Measurements from ENCODE around the gene CLIP1. TPM values are rescaled to one million over a fixed set of nuclear protein-coding genes. Genes with fewer than 3 reads are reported as not detected.

The CLIP1 gene
- total and polyA plus RNA-seq, 2 of the 13 experiments (the other 11 are each of a cell fraction or from before 2014, with no cell fraction given): 28.9 to 43.7 TPM

GRCh38 chr12:122225683-122226365, 196.6 kb downstream of the CLIP1 start, which contains the start of gene DIABLO (continued):
- no peak for TF ChIP-seq ZBTB46 (CRISPR knock-in tag; IDR thresholded peaks at IDR 0.05; ENCODE audit: borderline replicate concordance)
- peak; percentile 89; the same call in 1 of the 2 replicates for TF ChIP-seq ZNF280B (CRISPR knock-in tag; IDR thresholded peaks at IDR 0.05; ENCODE audit: borderline replicate concordance)
- peak; percentile 71; the same call in 1 of the 2 replicates for TF ChIP-seq ZFX (CRISPR knock-in tag; IDR thresholded peaks at IDR 0.05; ENCODE audit: low read depth)
- peak; percentile 84; the same call in 1 of the 2 replicates for TF ChIP-seq ZNF350 (CRISPR knock-in tag; IDR thresholded peaks at IDR 0.05; ENCODE audit: borderline replicate concordance, low read depth)
- no peak for TF ChIP-seq PCBP1 (IDR thresholded peaks at IDR 0.05; ENCODE audit: borderline replicate concordance, low read depth, low read length)
- TF ChIP-seq, protein P1, sequence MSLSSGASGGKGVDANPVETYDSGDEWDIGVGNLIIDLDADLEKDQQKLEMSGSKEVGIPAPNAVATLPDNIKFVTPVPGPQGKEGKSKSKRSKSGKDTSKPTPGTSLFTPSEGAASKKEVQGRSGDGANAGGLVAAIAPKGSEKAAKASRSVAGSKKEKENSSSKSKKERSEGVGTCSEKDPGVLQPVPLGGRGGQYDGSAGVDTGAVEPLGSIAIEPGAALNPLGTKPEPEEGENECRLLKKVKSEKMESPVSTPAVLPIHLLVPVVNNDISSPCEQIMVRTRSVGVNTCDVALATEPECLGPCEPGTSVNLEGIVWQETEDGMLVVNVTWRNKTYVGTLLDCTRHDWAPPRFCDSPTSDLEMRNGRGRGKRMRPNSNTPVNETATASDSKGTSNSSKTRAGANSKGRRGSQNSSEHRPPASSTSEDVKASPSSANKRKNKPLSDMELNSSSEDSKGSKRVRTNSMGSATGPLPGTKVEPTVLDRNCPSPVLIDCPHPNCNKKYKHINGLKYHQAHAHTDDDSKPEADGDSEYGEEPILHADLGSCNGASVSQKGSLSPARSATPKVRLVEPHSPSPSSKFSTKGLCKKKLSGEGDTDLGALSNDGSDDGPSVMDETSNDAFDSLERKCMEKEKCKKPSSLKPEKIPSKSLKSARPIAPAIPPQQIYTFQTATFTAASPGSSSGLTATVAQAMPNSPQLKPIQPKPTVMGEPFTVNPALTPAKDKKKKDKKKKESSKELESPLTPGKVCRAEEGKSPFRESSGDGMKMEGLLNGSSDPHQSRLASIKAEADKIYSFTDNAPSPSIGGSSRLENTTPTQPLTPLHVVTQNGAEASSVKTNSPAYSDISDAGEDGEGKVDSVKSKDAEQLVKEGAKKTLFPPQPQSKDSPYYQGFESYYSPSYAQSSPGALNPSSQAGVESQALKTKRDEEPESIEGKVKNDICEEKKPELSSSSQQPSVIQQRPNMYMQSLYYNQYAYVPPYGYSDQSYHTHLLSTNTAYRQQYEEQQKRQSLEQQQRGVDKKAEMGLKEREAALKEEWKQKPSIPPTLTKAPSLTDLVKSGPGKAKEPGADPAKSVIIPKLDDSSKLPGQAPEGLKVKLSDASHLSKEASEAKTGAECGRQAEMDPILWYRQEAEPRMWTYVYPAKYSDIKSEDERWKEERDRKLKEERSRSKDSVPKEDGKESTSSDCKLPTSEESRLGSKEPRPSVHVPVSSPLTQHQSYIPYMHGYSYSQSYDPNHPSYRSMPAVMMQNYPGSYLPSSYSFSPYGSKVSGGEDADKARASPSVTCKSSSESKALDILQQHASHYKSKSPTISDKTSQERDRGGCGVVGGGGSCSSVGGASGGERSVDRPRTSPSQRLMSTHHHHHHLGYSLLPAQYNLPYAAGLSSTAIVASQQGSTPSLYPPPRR (CRISPR knock-in tag; IDR thresholded peaks at IDR 0.05; ENCODE audit: borderline replicate concordance): peak; percentile 43; the same call in 1 of the 2 replicates
- 0 out of 2 replicates have a peak, but pooled peaks have one; percentile 72 for TF ChIP-seq IRF2 (CRISPR knock-in tag; IDR thresholded peaks at IDR 0.05)
- peak; percentile 54 for TF ChIP-seq MED1 (CRISPR knock-in tag; IDR thresholded peaks at IDR 0.05)
- peak; percentile 73; the same call in 1 of the 2 replicates for TF ChIP-seq POLR2AphosphoS2 (IDR thresholded peaks at IDR 0.05; ENCODE audit: low read depth, low read length)
- TF ChIP-seq BHLHE40 (IDR thresholded peaks at IDR 0.05; ENCODE audit: low read length): peak; percentile 39; the same call in 1 of the 2 replicates
- no peak for TF ChIP-seq SMARCC2 (IDR thresholded peaks at IDR 0.05)
- TF ChIP-seq EED (CRISPR knock-in tag; IDR thresholded peaks at IDR 0.05): no peak
- peak; percentile 74 for TF ChIP-seq ZNF335 (CRISPR knock-in tag; IDR thresholded peaks at IDR 0.05)
- TF ChIP-seq ETV5 (CRISPR knock-in tag; IDR thresholded peaks at IDR 0.05; ENCODE audit: borderline replicate concordance): peak; percentile 90
- TF ChIP-seq ZNF83 (CRISPR knock-in tag; IDR thresholded peaks at IDR 0.05; ENCODE audit: borderline replicate concordance): peak; percentile 94; the same call in 1 of the 2 replicates
- TF ChIP-seq REPIN1 (CRISPR knock-in tag; IDR thresholded peaks at IDR 0.05; ENCODE audit: borderline replicate concordance, low read depth): peak; percentile 73; the same call in 1 of the 2 replicates
- TF ChIP-seq ELF3 (CRISPR knock-in tag; IDR thresholded peaks at IDR 0.05): peak; percentile 8; the same call in 1 of the 2 replicates
- TF ChIP-seq SPEN (CRISPR knock-in tag; IDR thresholded peaks at IDR 0.05; ENCODE audit: low read depth): peak; percentile 85
- peak; percentile 41 for TF ChIP-seq ZIK1 (CRISPR knock-in tag; IDR thresholded peaks at IDR 0.05; ENCODE audit: borderline replicate concordance, low read depth)
- peak; percentile 80; the same call in 1 of the 3 replicates for TF ChIP-seq MXI1 (IDR thresholded peaks at IDR 0.05; ENCODE audit: borderline replicate concordance, low read depth, low read length)
- peak; percentile 57; the same call in 1 of the 2 replicates for TF ChIP-seq ZNF124 (CRISPR knock-in tag; IDR thresholded peaks at IDR 0.05)
- TF ChIP-seq MED8 (CRISPR knock-in tag; IDR thresholded peaks at IDR 0.05; ENCODE audit: insufficient replicate concordance): peak; percentile 82
